ENCODE measurements around the gene NLGN2.

NLGN2 gene

DNA sequence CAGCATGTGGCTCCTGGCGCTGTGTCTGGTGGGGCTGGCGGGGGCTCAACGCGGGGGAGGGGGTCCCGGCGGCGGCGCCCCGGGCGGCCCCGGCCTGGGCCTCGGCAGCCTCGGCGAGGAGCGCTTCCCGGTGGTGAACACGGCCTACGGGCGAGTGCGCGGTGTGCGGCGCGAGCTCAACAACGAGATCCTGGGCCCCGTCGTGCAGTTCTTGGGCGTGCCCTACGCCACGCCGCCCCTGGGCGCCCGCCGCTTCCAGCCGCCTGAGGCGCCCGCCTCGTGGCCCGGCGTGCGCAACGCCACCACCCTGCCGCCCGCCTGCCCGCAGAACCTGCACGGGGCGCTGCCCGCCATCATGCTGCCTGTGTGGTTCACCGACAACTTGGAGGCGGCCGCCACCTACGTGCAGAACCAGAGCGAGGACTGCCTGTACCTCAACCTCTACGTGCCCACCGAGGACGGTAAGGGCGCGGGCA, 645 bp downstream of the NLGN2 start:
- Histone ChIP-seq H3K27ac (no peak overlapping the region), H3K4me3 (ENCODE audit: low read depth, low read length) (no peak overlapping the region), H3K27me3 (replicated peaks) (no peaks in the 10 kb centered on the region), H3K36me3 (replicated peaks) (peaks cover 15% of the 10 kb centered on the region)
- in situ Hi-C loops (cut with HindIII; ENCODE audit: low pct_ligation_motif_present, low sequenced_read_pairs), result no loop called here
- DNase-seq, result no peak
- TF ChIP-seq, protein P1, sequence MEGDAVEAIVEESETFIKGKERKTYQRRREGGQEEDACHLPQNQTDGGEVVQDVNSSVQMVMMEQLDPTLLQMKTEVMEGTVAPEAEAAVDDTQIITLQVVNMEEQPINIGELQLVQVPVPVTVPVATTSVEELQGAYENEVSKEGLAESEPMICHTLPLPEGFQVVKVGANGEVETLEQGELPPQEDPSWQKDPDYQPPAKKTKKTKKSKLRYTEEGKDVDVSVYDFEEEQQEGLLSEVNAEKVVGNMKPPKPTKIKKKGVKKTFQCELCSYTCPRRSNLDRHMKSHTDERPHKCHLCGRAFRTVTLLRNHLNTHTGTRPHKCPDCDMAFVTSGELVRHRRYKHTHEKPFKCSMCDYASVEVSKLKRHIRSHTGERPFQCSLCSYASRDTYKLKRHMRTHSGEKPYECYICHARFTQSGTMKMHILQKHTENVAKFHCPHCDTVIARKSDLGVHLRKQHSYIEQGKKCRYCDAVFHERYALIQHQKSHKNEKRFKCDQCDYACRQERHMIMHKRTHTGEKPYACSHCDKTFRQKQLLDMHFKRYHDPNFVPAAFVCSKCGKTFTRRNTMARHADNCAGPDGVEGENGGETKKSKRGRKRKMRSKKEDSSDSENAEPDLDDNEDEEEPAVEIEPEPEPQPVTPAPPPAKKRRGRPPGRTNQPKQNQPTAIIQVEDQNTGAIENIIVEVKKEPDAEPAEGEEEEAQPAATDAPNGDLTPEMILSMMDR (IDR thresholded peaks at IDR 0.05; ENCODE audit: low read depth, low read length, missing control alignments), result no peak

DNA sequence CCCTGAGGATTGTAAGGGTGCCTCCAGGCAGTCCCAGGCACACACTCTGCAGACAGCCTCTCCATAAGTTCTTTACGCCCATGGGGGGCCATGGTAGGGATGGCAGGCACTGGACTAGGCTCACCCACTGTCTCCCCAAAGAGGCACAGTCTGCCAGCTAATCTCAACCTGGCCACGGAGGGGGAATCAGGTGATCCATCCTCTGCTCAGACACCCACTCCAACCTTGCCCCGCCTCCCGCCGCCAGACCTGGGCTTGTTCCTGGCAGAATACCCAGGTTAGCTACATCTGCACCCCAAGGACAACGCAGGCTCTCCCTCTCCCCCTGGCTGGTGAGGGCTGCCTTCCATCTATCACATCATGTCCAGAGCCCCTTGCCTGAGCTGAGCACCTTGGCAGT, 1.2 kb downstream of the NLGN2 start:
- H3K36me3 ChIP-seq (replicated peaks), result peaks cover 15% of the 10 kb centered on the region
- in situ Hi-C loops (cut with HindIII; ENCODE audit: low pct_ligation_motif_present, low sequenced_read_pairs), result no loop called here
- no peak for DNase-seq
- no peak overlapping the region for H3K27ac ChIP-seq
- TF ChIP-seq, protein P1 (IDR thresholded peaks at IDR 0.05; ENCODE audit: low read depth, low read length, missing control alignments), result no peak
- H3K27me3 ChIP-seq (replicated peaks), result no peaks in the 10 kb centered on the region
- H3K4me3 ChIP-seq (ENCODE audit: low read depth, low read length), result no peak overlapping the region

DNA sequence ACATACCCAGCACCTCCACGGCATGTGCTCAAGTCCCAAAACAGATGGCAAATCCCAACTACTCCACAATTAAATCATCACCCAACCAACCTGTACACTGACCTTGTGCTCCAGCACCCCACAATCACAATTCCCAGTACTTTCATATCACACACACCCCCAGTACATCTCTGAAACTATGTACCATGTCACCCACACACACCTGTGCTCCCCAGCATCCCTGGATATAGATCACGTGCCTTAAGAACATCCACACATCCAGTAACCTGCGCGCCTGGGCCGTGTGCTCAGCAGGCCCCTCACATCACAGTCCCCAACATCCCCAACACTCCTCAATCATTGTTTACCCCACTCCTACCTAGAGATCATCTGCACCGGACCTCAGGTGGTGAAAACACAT, 2.1 kb downstream of the NLGN2 start:
- Histone ChIP-seq H3K27ac (no peak overlapping the region), H3K27me3 (replicated peaks) (no peaks in the 10 kb centered on the region), H3K36me3 (replicated peaks) (peaks cover 15% of the 10 kb centered on the region), H3K4me3 (ENCODE audit: low read depth, low read length) (no peak overlapping the region)
- TF ChIP-seq, protein P1 (IDR thresholded peaks at IDR 0.05; ENCODE audit: low read depth, low read length, missing control alignments), result no peak
- in situ Hi-C loops (cut with HindIII; ENCODE audit: low pct_ligation_motif_present, low sequenced_read_pairs), result no loop called here
- DNase-seq, result no peak

DNA sequence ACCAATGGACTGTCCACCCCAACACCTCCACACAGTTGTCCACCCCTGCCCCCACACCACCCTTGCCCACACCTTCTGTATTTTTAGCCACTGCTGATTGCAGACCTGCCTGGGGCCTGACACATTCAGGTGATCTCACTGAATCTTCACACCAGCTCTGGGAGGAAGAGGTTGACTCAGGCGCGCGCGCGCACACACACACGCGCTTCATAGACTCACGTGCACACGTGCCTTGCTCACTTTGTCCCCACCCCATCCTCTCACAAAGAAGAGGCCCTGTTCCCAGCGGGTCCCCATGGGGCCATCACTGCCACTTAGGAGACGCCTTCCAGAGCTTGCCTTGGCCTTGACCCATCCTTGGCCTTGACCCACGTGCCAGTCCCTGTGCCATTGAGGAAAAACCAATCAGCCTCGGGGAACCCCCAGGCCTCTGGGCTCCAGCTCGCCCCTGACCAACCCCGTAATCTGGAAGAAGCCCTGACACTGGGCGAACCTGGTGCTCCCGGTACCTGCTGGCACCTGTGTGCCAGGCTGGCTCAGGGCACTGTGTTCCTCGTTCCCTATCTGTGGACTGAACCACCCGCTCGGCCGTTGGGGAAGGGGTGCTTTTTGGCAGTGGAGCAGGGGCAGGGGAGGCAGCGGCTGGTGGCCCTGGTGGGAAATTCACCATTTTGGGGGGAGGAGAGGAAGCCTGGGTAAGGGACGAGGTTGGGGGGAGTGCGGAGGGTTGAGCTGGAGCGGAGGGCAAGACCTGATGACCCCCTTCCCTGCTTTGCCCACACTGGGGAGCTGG, 3.2 kb downstream of the NLGN2 start:
- Histone ChIP-seq H3K4me3 (ENCODE audit: low read depth, low read length) (no peak overlapping the region), H3K36me3 (replicated peaks) (peaks cover 23% of the 10 kb centered on the region), H3K27me3 (replicated peaks) (no peaks in the 10 kb centered on the region)

DNA sequence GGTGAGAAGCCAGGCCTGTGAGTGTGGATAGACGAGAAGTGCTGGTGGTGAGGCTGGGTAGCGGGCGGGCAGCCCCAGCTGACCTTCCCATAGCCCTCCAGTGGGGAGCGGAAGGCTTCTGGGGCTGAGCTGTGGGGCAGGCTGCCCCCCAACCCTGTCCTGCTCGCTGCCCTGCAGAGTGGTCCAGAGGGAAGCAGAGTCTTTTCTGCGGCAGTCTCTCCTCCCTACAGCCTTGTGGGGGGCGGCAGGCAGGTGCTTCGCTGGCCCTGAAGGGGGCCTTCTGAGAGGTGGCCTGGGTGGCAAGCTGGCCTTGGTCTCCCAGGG, 3.7 kb downstream of the NLGN2 start:
- DNase-seq, result no peak
- peaks cover 23% of the 10 kb centered on the region for H3K36me3 ChIP-seq (replicated peaks)
- no peak overlapping the region for H3K27ac ChIP-seq
- no peak overlapping the region for H3K4me3 ChIP-seq (ENCODE audit: low read depth, low read length)
- H3K27me3 ChIP-seq (replicated peaks), result no peaks in the 10 kb centered on the region
- TF ChIP-seq, protein P1 (IDR thresholded peaks at IDR 0.05; ENCODE audit: low read depth, low read length, missing control alignments), result no peak
- in situ Hi-C loops (cut with HindIII; ENCODE audit: low pct_ligation_motif_present, low sequenced_read_pairs), result no loop called here

More for the DNA sequence above, 3.2 kb downstream of the NLGN2 start:
- no peak for DNase-seq
- TF ChIP-seq, protein P1 (IDR thresholded peaks at IDR 0.05; ENCODE audit: low read depth, low read length, missing control alignments), result no peak
- in situ Hi-C loops (cut with HindIII; ENCODE audit: low pct_ligation_motif_present, low sequenced_read_pairs), result no loop called here
- H3K27ac ChIP-seq, result no peak overlapping the region

All from brain microvascular endothelial cell (primary cell).